ENCODE measurements around the gene PTPRZ1. TPM values are rescaled to one million over a fixed set of nuclear protein-coding genes. Genes with fewer than 3 reads are reported as not detected.

PTPRZ1 gene
- total RNA-seq: 0.16 TPM in 1 of 2 replicates, not detected in the other

GRCh38 chr7:121872831-121873288, at the start of gene PTPRZ1:
TSS of gene PTPRZ1 (plus strand) at chr7:121873161. CDS start at chr7:121873500, 339 bp downstream.

Small RNAs within 50 kb of the gene (small RNA-seq; reads per million reads assigned to genes)
- gene RNU7-154P: not detected
